SW480 (cell line): ENCODE data around the gene SLU7.

Source experiments
- DNase-seq: peaks from one replicate; pipeline ENCODE4 v3.0.0-alpha.2; 2016; ENCODE audit warnings: low spot score

Gene SLU7

GRCh38 chr5:160419458-160420330 is 813 bp upstream of the SLU7 start:
- DNase-seq = no peak

- peak; percentile 96 for DNase-seq
Measured at GRCh38 chr5:160399402-160400353, 19.2 kb downstream of the SLU7 start, which contains the start of gene FAM200C. FAM200C (minus strand) TSS chr5:160400054; CDS start chr5:160395490, 4,564 bp downstream.

- no peak for DNase-seq
Measured at GRCh38 chr5:160398806-160399205, 20.1 kb downstream of the SLU7 start.

GRCh38 chr5:160397492-160397891 is 21.4 kb downstream of the SLU7 start:
- no peak for DNase-seq

GRCh38 chr5:160395111-160395510 is 23.8 kb downstream of the SLU7 start:
- no peak for DNase-seq

GRCh38 chr5:160390787-160391696 is 27.8 kb downstream of the SLU7 start:
- peak; percentile 22 for DNase-seq

GRCh38 chr5:160387445-160387844 is 31.4 kb downstream of the SLU7 start:
- DNase-seq = no peak

- DNase-seq = no peak
Measured at GRCh38 chr5:160385496-160385895, 33.4 kb downstream of the SLU7 start.

GRCh38 chr5:160384681-160385080 is 34.2 kb downstream of the SLU7 start:
- no peak for DNase-seq

- no peak for DNase-seq
Measured at GRCh38 chr5:160382346-160382745, 36.5 kb downstream of the SLU7 start.

GRCh38 chr5:160380041-160380440 is 38.8 kb downstream of the SLU7 start:
- no peak for DNase-seq

GRCh38 chr5:160379511-160379910 is 39.4 kb downstream of the SLU7 start:
- DNase-seq = no peak

- DNase-seq = no peak
Measured at GRCh38 chr5:160378330-160378729, 40.6 kb downstream of the SLU7 start.

GRCh38 chr5:160377651-160378050 is 41.2 kb downstream of the SLU7 start:
- no peak for DNase-seq

- no peak for DNase-seq
Measured at GRCh38 chr5:160376416-160376815, 42.5 kb downstream of the SLU7 start.

- no peak for DNase-seq
Measured at GRCh38 chr5:160375701-160376100, 43.2 kb downstream of the SLU7 start.

- no peak for DNase-seq
Measured at GRCh38 chr5:160375166-160375565, 43.7 kb downstream of the SLU7 start.

GRCh38 chr5:160371294-160371693 is 47.6 kb downstream of the SLU7 start:
- DNase-seq = no peak

GRCh38 chr5:160370713-160371034 is 48.2 kb downstream of the SLU7 start:
- no peak for DNase-seq

- DNase-seq = peak; percentile 35
Measured at GRCh38 chr5:160369990-160370712, 48.7 kb downstream of the SLU7 start, which contains the start of gene C1QTNF2. C1QTNF2 (minus strand) TSS chr5:160370626; CDS start chr5:160355011, 15,615 bp downstream.

GRCh38 chr5:160367885-160368284 is 51.0 kb downstream of the SLU7 start:
- DNase-seq = no peak
